Measurements from ENCODE around the gene RAB30.

The RAB30 gene

GRCh38 chr11:83039566-83039965 is 32.1 kb downstream of the RAB30 start:
- DNase-seq (ENCODE audit: low read depth) = no peak

- no peak for DNase-seq (ENCODE audit: low read depth)
These were observed 33.8 kb downstream of the RAB30 start for GRCh38 chr11:83037877-83038276.

DNA sequence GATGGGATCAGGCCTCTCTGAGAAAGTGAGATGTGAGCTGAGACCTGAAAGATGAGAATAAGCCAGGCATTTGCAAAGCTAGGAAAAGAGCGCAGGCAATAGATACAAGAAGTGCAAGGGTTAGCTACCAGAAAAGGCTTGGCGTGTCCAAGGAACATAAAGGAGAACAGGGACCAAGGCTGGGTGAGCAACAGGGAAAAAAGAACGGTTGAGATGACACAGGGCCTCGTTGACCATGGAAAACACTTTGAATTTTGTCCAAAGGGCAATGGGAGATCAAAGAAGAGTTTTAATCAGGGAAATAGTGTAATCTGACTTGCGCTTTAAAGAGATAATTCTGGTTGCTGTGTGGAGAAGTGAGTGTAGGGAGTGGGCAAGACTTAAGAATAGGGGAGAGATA is 35.0 kb downstream of the RAB30 start:
- no peak for DNase-seq (ENCODE audit: low read depth)

DNA sequence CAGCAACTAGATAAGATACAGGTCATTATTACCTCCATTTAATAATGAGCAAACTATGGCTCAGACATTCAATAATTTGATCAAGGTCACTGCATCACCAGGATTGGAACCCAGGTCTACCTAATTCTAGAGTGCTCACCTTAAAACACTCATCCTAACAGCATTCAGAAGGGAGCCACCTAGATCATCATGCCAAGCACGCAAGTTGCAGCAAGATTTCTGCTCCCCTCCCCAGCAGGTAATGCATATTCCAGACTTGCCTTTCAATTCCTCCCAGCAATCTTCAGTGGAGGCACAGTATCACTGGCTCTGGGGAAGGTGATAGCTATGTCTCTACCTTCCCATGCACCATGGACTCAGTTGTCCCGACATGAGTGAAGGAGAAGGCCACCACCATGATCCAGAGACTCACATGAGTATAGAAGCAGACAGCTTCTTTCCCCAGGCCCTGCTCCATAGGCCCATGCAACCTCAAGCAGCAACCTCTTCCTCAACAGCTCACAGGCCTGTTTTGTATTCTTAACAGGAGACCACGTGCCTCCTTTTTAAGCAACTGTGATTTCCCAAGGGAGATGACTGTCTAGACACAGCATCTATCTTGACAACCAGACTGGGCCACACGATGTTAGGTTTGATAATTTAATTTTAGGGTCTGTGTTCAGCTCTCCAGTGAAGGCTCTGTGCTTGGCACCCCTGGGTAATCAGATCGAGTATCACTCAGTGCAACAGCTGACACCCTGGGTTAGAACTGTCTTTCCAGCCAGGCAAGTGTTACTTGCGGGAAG is 36.4 kb downstream of the RAB30 start:
- no peak for DNase-seq (ENCODE audit: low read depth)

- DNase-seq (ENCODE audit: low read depth) = no peak
These were observed 37.1 kb downstream of the RAB30 start for GRCh38 chr11:83034673-83035014.

DNA sequence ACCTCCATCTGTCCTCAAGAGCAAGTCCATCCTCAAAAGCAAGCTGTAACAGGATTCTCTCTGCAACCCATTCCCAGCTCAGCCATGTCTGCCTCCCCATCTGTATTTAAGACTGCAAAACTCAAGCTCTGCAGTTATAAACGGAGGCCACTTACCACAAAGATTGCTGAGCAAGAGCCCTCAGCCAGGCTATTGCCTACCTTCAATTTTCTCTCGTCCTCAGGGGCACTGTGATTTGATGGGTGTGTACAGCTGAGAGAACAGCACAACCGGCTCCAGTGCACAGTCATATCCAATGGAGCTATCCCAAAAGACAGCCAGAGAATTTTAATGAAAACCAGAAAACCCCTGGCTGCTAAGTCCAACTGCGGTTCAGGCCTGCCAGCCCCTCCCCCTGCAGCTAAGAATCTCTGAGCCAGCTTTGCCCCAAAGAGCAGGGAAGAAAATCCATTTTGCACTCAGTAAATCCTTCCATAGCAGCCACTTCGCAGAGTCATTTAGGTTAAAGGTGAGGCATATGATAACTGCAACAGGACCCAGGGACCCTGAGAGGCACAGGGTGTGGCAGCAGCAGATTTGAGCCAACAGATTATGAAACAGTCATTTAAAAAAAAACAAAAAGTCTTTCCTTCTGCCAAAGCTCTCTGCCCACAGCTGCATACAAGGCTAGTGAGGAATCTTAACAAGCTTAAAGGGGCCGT is 37.6 kb downstream of the RAB30 start:
- DNase-seq (ENCODE audit: low read depth) = no peak

- DNase-seq (ENCODE audit: low read depth) = no peak
These were observed 38.3 kb downstream of the RAB30 start for GRCh38 chr11:83033371-83033770.

GRCh38 chr11:83031127-83031526 is 40.6 kb downstream of the RAB30 start:
- no peak for DNase-seq (ENCODE audit: low read depth)

DNA sequence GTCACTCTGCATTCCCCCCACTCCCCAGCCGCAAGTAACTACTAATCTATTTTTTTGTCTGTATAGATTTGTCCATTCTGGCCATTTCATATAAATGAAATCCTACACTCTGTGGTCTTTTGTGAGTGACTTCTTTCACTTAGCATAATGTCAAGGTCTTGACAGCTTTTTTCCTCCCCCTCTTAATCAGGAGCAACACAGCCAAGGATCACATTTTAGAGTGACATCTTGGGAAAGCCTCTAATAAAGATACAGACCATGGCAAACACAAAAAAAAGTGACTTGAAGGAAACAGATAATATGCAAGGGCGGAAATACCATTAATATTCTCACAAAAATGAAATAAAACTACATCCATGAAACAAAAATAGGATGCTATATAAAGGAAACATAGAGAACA is 43.9 kb downstream of the RAB30 start:
- DNase-seq (ENCODE audit: low read depth) = no peak

- DNase-seq (ENCODE audit: low read depth) = no peak
These were observed 44.4 kb downstream of the RAB30 start for GRCh38 chr11:83027289-83027688.

DNA sequence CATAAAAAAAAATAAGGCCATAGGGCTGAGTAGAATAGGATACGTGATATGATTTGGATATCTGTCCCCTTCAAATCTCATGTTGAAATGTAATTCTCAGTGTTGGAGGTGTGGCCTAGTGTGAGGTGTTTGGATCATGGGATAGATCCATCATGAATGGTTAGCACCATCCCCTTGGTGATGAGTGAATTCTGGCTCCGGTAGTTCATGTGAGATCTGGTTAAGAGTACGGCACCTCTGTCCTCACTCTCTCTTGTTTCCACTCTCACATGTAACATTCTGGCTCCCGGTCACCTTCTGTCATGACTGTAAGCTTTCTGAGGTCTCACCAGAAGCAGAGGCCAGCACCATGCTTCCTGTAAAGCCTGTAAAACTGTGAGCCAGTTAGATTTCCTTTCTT is 45.5 kb downstream of the RAB30 start:
- no peak for DNase-seq (ENCODE audit: low read depth)

DNA sequence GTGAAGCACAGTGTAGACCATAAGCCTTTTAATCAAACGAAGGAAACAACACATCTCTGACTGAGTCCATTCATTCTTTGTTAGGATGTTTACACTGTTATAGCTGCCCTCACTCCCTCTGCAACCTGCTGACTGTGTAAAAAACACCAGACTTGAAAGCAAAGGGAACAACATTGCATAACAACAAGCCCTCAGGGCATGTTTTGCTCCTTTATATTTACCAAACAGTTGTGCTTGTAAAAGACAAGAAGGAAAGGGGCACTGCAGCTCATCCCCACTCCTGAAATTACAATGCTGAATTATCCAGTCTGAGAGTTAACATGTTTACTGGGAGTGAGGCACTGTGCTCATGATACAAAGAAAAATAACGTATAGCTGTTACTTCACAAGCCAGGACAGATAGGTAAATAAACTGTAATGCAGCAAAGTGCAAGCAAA is 46.4 kb downstream of the RAB30 start:
- no peak for DNase-seq (ENCODE audit: low read depth)

GRCh38 chr11:83024270-83024854 is 47.3 kb downstream of the RAB30 start:
- DNase-seq (ENCODE audit: low read depth) = no peak

DNA sequence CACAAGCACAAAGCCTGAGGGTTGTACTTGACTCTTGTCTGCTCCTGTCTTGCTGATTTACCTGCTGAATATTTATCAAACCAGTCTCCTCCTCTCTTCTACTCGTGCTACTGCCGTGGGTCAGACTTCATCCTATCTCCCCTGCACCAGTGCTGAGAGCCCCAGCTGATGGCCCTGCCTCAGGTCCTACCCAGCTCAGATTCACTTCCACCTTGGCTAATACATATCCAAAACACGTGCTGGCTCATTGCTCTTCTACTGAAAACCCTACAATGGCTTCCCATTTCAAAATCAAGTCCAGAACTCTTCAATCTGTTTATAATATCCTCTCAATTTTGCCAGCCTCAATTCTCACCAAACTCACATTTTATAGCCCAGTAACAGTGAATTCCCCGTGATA is 48.3 kb downstream of the RAB30 start:
- no peak for DNase-seq (ENCODE audit: low read depth)

DNA sequence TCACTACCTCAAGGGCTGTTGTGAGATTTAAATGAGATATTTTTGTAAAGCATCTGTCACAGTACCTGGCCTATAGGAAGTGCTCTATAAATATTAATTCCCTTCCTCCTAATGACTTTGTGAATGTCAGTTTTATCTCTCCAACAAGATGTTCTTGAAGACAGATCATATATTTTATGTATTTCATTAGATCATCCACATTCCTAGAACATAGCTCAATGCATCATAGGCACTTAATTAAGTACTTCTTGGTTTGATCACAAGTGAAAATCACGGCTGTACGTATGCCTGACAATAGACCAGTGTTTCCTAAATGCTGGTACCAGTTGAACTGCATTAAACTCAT is 49.9 kb downstream of the RAB30 start:
- no peak for DNase-seq (ENCODE audit: low read depth)

GRCh38 chr11:83020942-83021779 is 50.5 kb downstream of the RAB30 start:
- no peak for DNase-seq (ENCODE audit: low read depth)

GRCh38 chr11:83019888-83020579 is 51.7 kb downstream of the RAB30 start:
- DNase-seq (ENCODE audit: low read depth) = no peak

DNA sequence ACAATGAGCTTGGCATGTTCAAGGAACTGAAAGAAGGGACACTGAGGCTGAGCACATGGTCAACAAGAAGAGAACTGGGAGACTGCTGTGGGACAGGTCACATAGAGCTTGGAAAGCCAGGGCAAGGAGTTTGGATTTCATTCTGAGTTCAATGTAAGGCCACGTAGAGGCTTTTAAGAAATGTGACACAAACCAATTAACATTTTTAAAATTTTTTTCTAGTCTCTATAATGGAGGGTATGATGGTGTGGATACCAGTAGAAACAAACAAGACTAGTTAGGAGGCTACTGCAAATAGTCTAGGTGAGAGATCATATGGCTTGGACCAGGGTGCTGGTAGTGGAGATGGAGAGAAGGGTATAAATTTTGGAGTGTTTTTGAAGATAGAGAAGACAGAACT is 56.7 kb downstream of the RAB30 start:
- DNase-seq (ENCODE audit: low read depth) = no peak

- DNase-seq (ENCODE audit: low read depth) = no peak
These were observed 59.3 kb downstream of the RAB30 start for GRCh38 chr11:83012168-83013067.

DNA sequence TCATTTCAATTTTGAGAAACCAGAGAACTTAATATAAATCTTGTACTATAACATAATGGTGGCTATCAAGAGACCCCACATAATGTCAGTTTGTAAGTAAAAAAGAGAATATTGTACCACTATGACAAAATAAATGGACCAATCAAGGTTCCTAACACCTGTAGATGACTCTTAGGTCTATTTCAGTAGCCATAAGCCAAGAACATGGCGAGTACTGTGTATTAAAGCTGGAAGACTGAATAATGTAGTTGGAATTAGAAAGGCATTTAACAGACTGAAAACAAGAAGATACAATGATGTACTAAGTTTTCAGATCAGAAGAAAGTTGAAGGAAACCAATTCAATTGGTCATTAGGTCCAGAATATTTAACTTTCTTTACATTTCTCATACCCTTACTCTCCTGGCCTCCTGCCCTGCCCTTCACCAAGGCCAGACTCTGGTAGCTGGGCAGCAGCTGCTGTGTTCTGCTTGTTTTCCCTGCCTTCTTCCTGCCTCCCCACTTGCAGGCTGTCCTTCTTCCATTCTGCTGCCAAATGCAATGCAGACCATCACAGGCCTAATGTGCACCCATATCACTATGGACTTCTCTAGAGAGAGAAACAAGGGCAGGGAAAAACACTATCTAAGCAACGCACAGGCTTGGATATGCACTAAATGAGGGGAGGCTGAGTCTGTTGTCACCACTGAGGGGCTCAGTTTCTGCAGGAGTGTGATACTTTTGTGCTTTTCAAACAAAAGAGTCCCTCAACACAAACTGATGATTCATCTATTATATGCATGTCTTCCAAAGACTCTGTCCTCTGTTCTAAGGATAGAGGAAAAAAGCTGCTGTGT is 60.1 kb downstream of the RAB30 start:
- no peak for DNase-seq (ENCODE audit: low read depth)
